ENCODE results near the gene ELOVL2. TPM values are rescaled to one million over a fixed set of nuclear protein-coding genes. Genes with fewer than 3 reads are reported as not detected.
A peak's percentile ranks its signal among the peaks of the same experiment; 100 is the strongest.
"Not testable (repeated sequence)": the region's sequence is repeated elsewhere in the genome, so short reads cannot be mapped to it uniquely, and the experiment has no call there.

ELOVL2 gene, protein sequence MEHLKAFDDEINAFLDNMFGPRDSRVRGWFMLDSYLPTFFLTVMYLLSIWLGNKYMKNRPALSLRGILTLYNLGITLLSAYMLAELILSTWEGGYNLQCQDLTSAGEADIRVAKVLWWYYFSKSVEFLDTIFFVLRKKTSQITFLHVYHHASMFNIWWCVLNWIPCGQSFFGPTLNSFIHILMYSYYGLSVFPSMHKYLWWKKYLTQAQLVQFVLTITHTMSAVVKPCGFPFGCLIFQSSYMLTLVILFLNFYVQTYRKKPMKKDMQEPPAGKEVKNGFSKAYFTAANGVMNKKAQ
- under 1 TPM; 0.04 to 0.08 TPM for polyA plus RNA-seq

GRCh38 chr6:11043961-11044711 is at the start of gene ELOVL2:
TSS of gene ELOVL2 (minus strand) at chr6:11044305. CDS start at chr6:11044230, 75 bp downstream.
- WGBS, 2 donors = 6 to 8% methylated on average over 69 to 124 of the region's 124 CpGs
- Histone ChIP-seq H3K27ac (ENCODE audit: low read depth in 2 of 2, low read length in 1 of 2) (no peak within 1 kb of the TSS), H3K27me3 (ENCODE audit: control insufficient read depth in 1 of 2, insufficient read depth in 2 of 2, low read length in 2 of 2) (peaks cover 0 to 14% of the 10 kb centered on the region in 2 donors), H3K36me3 (ENCODE audit: control insufficient read depth in 2 of 2, insufficient read depth in 2 of 2, low read length in 1 of 2) (no peaks in the 10 kb centered on the region), H3K4me1 (ENCODE audit: control insufficient read depth in 2 of 2, insufficient read depth in 2 of 2, low read length in 1 of 2) (peaks cover 4 to 7% of the 10 kb centered on the region in 2 donors), H3K4me3 (ENCODE audit: low read depth in 1 of 2, low read length in 2 of 2) (peak within 1 kb of the TSS; percentile 43 to 74), H3K9me3 (ENCODE audit: control insufficient read depth in 2 of 2, insufficient read depth in 1 of 2, low read depth in 1 of 2, low read length in 1 of 2) (peaks cover 0 to 4% of the 10 kb centered on the region in 2 donors)

GRCh38 chr6:11093376-11093625 is 49.2 kb upstream of the ELOVL2 start:
- 0% methylated on average over 17 of the region's 17 CpGs for WGBS, 2 donors
- Histone ChIP-seq H3K4me3 (ENCODE audit: low read depth in 1 of 2, low read length in 2 of 2) (peak overlapping the region; percentile 88 to 100), H3K27ac (ENCODE audit: low read depth in 2 of 2, low read length in 1 of 2) (peak overlapping the region; percentile 98 to 99), H3K9me3 (ENCODE audit: control insufficient read depth in 2 of 2, insufficient read depth in 1 of 2, low read depth in 1 of 2, low read length in 1 of 2) (no peaks in the 10 kb centered on the region), H3K27me3 (ENCODE audit: control insufficient read depth in 1 of 2, insufficient read depth in 2 of 2, low read length in 2 of 2) (no peaks in the 10 kb centered on the region), H3K36me3 (ENCODE audit: control insufficient read depth in 2 of 2, insufficient read depth in 2 of 2, low read length in 1 of 2) (no peaks in the 10 kb centered on the region), H3K4me1 (ENCODE audit: control insufficient read depth in 2 of 2, insufficient read depth in 2 of 2, low read length in 1 of 2) (no peaks in the 10 kb centered on the region)

GRCh38 chr6:11092668-11093375 is 48.7 kb upstream of the ELOVL2 start:
- Histone ChIP-seq H3K36me3 (ENCODE audit: control insufficient read depth in 2 of 2, insufficient read depth in 2 of 2, low read length in 1 of 2) (no peaks in the 10 kb centered on the region), H3K4me3 (ENCODE audit: low read depth in 1 of 2, low read length in 2 of 2) (peak overlapping the region; percentile 88 to 100), H3K27me3 (ENCODE audit: control insufficient read depth in 1 of 2, insufficient read depth in 2 of 2, low read length in 2 of 2) (no peaks in the 10 kb centered on the region), H3K4me1 (ENCODE audit: control insufficient read depth in 2 of 2, insufficient read depth in 2 of 2, low read length in 1 of 2) (no peaks in the 10 kb centered on the region), H3K27ac (ENCODE audit: low read depth in 2 of 2, low read length in 1 of 2) (peak overlapping the region; percentile 98 to 99), H3K9me3 (ENCODE audit: control insufficient read depth in 2 of 2, insufficient read depth in 1 of 2, low read depth in 1 of 2, low read length in 1 of 2) (no peaks in the 10 kb centered on the region)
- WGBS, 2 donors = 3% methylated on average over 10 of the region's 10 CpGs

DNA sequence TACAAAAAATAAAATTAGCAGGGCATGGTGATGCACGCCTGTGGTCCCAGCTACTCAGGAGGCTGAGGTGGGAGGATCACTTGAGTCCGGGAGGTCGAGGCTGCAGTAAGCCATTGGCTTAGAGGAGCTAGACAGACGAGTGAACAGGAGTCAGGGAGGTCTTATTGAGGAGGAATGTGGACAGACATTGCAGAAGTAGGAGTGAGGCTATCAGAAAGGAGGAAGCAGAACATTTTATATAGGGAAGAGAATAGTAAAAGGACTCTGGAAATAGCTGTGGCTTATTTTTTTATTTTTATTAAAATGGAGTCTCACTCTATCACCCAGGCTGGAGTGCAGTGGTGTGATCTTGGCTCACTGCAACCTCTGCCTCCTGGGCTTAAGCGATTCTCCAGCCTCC is 47.0 kb upstream of the ELOVL2 start:
- not testable (repeated sequence) for H3K27me3 ChIP-seq (ENCODE audit: control insufficient read depth in 1 of 2, insufficient read depth in 2 of 2, low read length in 2 of 2); H3K36me3 ChIP-seq (ENCODE audit: control insufficient read depth in 2 of 2, insufficient read depth in 2 of 2, low read length in 1 of 2); H3K27ac ChIP-seq (ENCODE audit: low read depth in 2 of 2, low read length in 1 of 2); H3K4me3 ChIP-seq (ENCODE audit: low read depth in 1 of 2, low read length in 2 of 2); H3K4me1 ChIP-seq (ENCODE audit: control insufficient read depth in 2 of 2, insufficient read depth in 2 of 2, low read length in 1 of 2); H3K9me3 ChIP-seq (ENCODE audit: control insufficient read depth in 2 of 2, insufficient read depth in 1 of 2, low read depth in 1 of 2, low read length in 1 of 2)
- 94 to 95% methylated on average over 5 of the region's 5 CpGs for WGBS, 2 donors

- Histone ChIP-seq H3K4me1 (ENCODE audit: control insufficient read depth in 2 of 2, insufficient read depth in 2 of 2, low read length in 1 of 2) (no peaks in the 10 kb centered on the region), H3K27ac (ENCODE audit: low read depth in 2 of 2, low read length in 1 of 2) (no peak overlapping the region), H3K36me3 (ENCODE audit: control insufficient read depth in 2 of 2, insufficient read depth in 2 of 2, low read length in 1 of 2) (no peaks in the 10 kb centered on the region), H3K4me3 (ENCODE audit: low read depth in 1 of 2, low read length in 2 of 2) (no peak overlapping the region), H3K27me3 (ENCODE audit: control insufficient read depth in 1 of 2, insufficient read depth in 2 of 2, low read length in 2 of 2) (no peaks in the 10 kb centered on the region), H3K9me3 (ENCODE audit: control insufficient read depth in 2 of 2, insufficient read depth in 1 of 2, low read depth in 1 of 2, low read length in 1 of 2) (no peaks in the 10 kb centered on the region)
- WGBS, 2 donors = 81 to 88% methylated on average over 1 of the region's 1 CpG
These were observed 45.6 kb upstream of the ELOVL2 start for GRCh38 chr6:11089695-11090094.

- not testable (repeated sequence) for H3K4me3 ChIP-seq (ENCODE audit: low read depth in 1 of 2, low read length in 2 of 2); H3K27ac ChIP-seq (ENCODE audit: low read depth in 2 of 2, low read length in 1 of 2); H3K4me1 ChIP-seq (ENCODE audit: control insufficient read depth in 2 of 2, insufficient read depth in 2 of 2, low read length in 1 of 2); H3K36me3 ChIP-seq (ENCODE audit: control insufficient read depth in 2 of 2, insufficient read depth in 2 of 2, low read length in 1 of 2); H3K9me3 ChIP-seq (ENCODE audit: control insufficient read depth in 2 of 2, insufficient read depth in 1 of 2, low read depth in 1 of 2, low read length in 1 of 2); H3K27me3 ChIP-seq (ENCODE audit: control insufficient read depth in 1 of 2, insufficient read depth in 2 of 2, low read length in 2 of 2)
- WGBS, 2 donors = 88 to 92% methylated on average over 40 to 47 of the region's 47 CpGs
These were observed 43.2 kb upstream of the ELOVL2 start for GRCh38 chr6:11087141-11087812.

DNA sequence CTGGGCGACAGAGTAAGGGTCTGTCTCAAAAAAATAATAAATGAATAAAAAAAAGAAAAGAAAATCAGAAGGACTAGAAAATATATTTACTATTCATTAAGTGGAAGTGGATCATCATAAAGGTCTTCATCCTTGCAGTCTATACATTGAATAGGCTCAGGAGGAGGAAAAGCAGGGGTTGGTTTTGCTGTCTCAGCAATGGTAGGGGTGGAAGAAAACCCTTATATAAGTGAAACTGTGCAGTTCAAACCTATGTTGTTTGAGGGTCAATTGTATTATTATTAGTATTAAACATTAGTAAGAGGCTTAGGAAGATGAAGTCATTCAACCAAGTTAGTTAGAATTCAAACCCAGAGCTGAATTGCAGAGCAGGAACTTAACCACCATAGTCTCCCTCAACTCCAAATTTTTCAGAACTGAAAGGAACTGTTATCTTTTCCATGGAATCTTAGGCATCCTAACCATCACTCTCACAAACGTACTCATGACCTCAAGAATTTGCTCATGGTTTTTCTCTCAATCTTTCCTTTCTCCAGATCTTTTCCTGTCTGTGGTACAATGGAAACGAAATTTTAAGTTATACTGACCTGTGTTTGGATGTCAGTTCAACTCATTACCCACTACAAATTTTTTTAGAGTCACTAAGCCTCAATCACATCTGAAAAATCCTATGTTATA is 41.8 kb upstream of the ELOVL2 start:
- Histone ChIP-seq H3K27me3 (ENCODE audit: control insufficient read depth in 1 of 2, insufficient read depth in 2 of 2, low read length in 2 of 2) (peaks cover 0 to 2% of the 10 kb centered on the region in 2 donors), H3K4me1 (ENCODE audit: control insufficient read depth in 2 of 2, insufficient read depth in 2 of 2, low read length in 1 of 2) (no peaks in the 10 kb centered on the region), H3K4me3 (ENCODE audit: low read depth in 1 of 2, low read length in 2 of 2) (no peak overlapping the region), H3K27ac (ENCODE audit: low read depth in 2 of 2, low read length in 1 of 2) (no peak overlapping the region), H3K9me3 (ENCODE audit: control insufficient read depth in 2 of 2, insufficient read depth in 1 of 2, low read depth in 1 of 2, low read length in 1 of 2) (no peaks in the 10 kb centered on the region), H3K36me3 (ENCODE audit: control insufficient read depth in 2 of 2, insufficient read depth in 2 of 2, low read length in 1 of 2) (no peaks in the 10 kb centered on the region)
- 63 to 64% methylated on average over 3 of the region's 3 CpGs for WGBS, 2 donors

DNA sequence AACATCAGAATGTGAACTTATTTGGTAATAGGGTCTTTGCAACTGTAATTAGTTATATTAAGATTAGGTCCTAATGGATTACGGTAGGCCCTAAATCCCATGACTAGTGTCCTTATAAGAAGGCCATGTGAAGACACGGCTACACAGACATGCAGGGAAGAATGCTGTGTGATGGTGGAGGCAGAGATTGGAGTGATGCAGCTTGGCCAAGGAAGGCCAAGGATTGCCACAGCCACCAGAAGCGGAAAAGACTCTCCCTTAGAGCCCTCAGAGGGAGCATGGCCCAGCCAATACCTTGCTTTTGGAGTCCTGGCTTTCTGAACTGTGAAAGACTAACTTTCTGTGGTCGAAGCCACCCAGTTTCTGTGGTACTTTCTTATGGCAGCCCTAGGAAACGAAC is 39.9 kb upstream of the ELOVL2 start:
- H3K4me1 ChIP-seq (ENCODE audit: control insufficient read depth in 2 of 2, insufficient read depth in 2 of 2, low read length in 1 of 2) = no peaks in the 10 kb centered on the region
- no peaks in the 10 kb centered on the region for H3K36me3 ChIP-seq (ENCODE audit: control insufficient read depth in 2 of 2, insufficient read depth in 2 of 2, low read length in 1 of 2)
- 82 to 90% methylated on average over 5 of the region's 5 CpGs for WGBS, 2 donors
- H3K4me3 ChIP-seq (ENCODE audit: low read depth in 1 of 2, low read length in 2 of 2) = no peak overlapping the region
- no peaks in the 10 kb centered on the region for H3K9me3 ChIP-seq (ENCODE audit: control insufficient read depth in 2 of 2, insufficient read depth in 1 of 2, low read depth in 1 of 2, low read length in 1 of 2)
- H3K27ac ChIP-seq (ENCODE audit: low read depth in 2 of 2, low read length in 1 of 2) = no peak overlapping the region
- peaks cover 0 to 2% of the 10 kb centered on the region in 2 donors for H3K27me3 ChIP-seq (ENCODE audit: control insufficient read depth in 1 of 2, insufficient read depth in 2 of 2, low read length in 2 of 2)

DNA sequence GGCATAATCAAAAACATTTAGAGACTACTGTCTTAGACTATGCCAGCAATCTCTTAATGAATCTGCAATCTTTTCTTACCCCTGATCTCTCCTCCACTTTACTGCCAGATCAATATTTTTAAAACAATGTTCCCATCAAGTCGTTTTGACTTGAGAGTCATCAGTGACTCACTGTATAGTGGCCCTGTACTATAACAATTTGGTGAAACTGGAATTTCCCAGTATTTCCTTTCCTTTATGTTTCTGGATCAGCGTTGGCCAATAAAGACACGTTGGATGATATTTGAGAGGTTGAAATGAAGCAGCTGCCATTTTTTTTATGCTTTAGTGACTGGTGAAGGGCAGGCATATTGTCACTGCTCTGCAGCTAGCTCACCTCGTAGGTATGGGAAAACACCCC is 39.4 kb upstream of the ELOVL2 start:
- Histone ChIP-seq H3K27me3 (ENCODE audit: control insufficient read depth in 1 of 2, insufficient read depth in 2 of 2, low read length in 2 of 2) (peaks cover 0 to 2% of the 10 kb centered on the region in 2 donors), H3K9me3 (ENCODE audit: control insufficient read depth in 2 of 2, insufficient read depth in 1 of 2, low read depth in 1 of 2, low read length in 1 of 2) (no peaks in the 10 kb centered on the region), H3K27ac (ENCODE audit: low read depth in 2 of 2, low read length in 1 of 2) (no peak overlapping the region), H3K36me3 (ENCODE audit: control insufficient read depth in 2 of 2, insufficient read depth in 2 of 2, low read length in 1 of 2) (no peaks in the 10 kb centered on the region), H3K4me1 (ENCODE audit: control insufficient read depth in 2 of 2, insufficient read depth in 2 of 2, low read length in 1 of 2) (no peaks in the 10 kb centered on the region), H3K4me3 (ENCODE audit: low read depth in 1 of 2, low read length in 2 of 2) (no peak overlapping the region)
- 63 to 69% methylated on average over 4 of the region's 4 CpGs for WGBS, 2 donors
